NCI-H446 (cell line): Measurements from ENCODE around the gene TTC28.
A peak's percentile ranks its signal among the peaks of the same experiment; 100 is the strongest.
"Not testable (repeated sequence)": the region's sequence is repeated elsewhere in the genome, so short reads cannot be mapped to it uniquely, and the experiment has no call there.

Experiments
- DNase-seq, 2 experiments: peaks; one replicate each; lab custom pipeline; 2025; lab: John Stamatoyannopoulos, UW

The TTC28 gene

DNA sequence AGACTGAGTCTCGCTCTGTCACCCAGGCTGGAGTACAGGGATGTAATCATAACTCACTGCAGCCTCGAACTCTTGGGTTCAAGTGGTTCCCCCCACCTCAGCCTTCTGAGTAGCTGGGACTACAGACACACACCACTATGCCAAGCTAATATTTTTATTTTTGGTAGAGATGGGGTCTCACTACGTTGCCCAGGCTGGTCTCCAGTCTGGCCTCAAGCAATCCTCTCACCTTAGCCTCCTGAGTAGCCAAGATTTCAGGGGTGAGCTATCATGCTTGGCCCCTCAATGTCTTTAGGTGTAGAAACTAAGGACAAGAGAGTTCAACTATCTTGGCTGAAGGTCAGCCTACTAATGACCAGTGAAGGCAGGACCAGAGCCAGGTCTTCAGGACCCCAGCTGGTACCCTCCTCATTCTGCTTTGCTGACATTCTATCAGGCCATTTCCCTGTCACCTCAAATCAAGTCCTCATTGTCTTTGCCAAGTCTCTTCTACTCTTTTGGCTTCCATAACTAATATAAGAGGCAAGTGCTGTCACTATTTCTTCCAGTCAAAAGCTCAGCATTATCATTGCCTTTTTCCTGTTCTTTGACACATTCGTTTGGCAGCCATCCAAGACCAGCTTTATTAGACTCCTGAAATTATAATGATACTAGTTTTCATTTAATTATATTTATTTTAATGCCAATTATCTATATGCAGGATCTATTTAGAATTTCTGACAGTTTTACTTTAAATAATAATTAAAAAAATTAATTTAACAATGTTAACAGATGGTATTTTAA, 496.4 kb downstream of the TTC28 start:
- DNase-seq: peak; percentile 58 to 84

GRCh38 chr22:28180804-28181731, 498.6 kb downstream of the TTC28 start:
- peak in 1 of 2 experiments; percentile 64 for DNase-seq

GRCh38 chr22:28179392-28179791, 500.2 kb downstream of the TTC28 start:
- no peak for DNase-seq

DNA sequence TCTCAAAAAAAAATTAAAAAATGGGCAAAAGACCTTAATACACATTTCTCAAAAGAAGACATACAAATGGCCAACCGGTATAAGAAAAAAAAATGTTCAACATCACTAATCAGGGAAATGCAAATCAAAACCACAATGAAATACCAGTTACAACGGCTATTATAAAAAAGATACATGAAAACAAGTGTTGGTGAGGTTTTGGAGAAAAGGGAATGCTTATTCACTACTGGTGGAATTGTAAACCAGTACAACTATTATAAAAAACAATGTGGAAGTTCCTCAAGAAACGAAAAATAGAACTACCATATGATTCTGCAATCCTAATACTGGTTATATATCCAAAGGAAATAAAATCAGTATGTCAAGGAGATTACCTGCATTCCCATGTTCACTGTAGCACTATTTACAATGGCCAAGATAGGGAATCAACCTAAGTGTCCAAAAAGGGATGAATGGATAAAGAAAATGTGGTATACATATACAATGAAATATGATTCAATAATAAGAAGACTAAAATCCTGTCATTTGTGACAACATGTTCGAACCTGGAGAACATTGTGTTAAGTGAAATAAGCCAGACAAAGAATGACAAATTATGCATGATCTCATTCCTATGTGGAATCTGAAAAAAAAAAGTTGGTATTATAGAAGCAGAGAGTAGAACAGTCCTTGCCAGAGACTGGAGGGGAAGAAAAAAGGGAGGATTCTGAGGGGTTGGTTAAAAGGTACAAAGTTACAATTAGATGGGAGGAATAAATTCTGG, 503.7 kb downstream of the TTC28 start:
- no peak for DNase-seq

DNA sequence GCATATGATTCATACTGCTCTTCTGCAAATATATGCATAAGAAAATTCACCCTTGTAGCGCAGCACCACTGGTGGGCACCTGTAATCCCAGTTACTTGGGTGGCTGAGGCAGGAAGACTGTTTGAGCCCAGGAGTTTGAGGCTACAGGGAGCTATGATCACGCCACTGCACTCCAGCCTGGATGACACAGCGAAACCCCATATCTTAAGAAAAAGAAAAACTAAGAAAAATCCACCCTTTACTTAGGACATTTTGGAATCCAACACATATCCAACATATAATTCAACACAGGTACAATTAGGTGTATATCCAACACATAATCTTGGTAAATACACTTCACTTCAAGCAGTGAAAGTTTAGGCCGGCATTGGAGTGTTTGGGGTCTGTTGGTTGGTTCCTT, 505.1 kb downstream of the TTC28 start:
- no peak for DNase-seq

GRCh38 chr22:28172892-28173670, 506.6 kb downstream of the TTC28 start:
- no peak for DNase-seq

DNA sequence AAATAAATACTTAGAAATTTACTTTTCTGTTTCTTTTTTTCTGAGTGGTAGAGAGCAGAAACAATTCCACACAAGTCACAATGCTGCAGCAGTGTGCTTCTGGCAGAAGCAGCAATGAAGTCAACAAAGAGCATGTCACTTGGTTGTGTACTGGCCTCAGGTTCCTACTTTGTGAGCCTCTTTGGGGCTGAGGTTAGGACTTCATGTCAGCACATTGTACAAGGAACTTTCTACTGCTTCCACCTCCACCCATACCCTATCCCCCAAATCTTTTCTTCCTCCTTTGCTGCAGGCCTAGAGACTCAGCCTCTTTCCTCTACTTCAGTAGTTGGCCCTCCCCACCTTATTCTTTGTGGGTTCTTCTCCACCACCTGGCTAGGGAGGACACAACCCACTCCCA, 507.9 kb downstream of the TTC28 start:
- DNase-seq: no peak

- DNase-seq: peak in 1 of 2 experiments; percentile 66
Observed at GRCh38 chr22:28171115-28171514, 508.5 kb downstream of the TTC28 start.

GRCh38 chr22:28169314-28169713, 510.3 kb downstream of the TTC28 start:
- DNase-seq: not testable (repeated sequence)

- DNase-seq: no peak
Observed at GRCh38 chr22:28155808-28156207, 523.8 kb downstream of the TTC28 start.

GRCh38 chr22:28154861-28155260, 524.8 kb downstream of the TTC28 start:
- no peak for DNase-seq

GRCh38 chr22:28151151-28151816, 528.4 kb downstream of the TTC28 start:
- peak; percentile 34 to 65 for DNase-seq

DNA sequence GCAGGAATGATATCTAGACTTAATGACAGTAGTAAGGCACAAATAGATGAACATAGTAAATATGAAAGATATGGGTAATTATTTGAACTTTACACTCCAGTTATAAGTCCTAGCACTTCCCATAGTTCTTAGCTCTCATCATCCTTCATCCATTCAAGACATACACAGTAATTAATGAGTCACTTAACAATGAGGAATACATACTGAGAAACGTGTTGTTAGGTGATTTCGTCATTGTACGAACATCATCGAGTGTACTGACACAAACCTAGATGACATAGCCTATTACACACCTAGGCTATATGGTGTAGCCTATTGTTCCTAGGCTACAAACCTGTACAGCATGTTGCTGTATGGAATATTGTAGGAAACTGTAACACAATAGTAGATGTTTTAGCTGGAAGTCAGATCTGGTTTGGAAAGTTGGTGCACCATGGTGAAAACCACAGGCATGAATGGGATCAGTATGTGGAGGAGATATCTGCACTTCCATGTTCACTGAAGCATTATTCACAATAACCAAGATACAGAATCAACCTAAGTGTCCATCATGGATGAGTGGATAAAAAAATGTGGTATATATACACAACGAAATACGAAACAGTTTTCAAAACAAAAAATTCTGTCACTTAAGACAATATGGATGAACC, 530.7 kb downstream of the TTC28 start:
- DNase-seq: no peak

DNA sequence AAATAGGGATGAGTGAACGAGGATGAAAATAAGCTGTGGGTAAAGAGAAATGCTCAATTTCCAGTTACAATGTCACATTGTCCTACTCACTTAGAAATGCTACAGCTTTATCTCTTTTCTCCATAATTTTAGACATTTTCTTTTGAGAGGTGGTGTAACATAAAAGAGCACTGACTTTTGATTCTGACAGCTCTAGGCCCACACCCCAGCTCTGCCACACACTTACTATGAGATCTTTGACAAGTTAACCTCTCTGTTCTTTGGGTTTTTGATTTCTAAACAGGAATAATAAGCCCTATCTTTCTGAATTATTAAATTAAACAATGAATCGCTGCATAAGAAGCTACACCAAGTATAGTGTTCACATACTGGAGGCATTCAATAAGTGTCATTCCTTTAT, 532.2 kb downstream of the TTC28 start:
- DNase-seq: no peak

- DNase-seq: peak; percentile 34 to 82
Observed at GRCh38 chr22:28146401-28147314, 533.0 kb downstream of the TTC28 start.

DNA sequence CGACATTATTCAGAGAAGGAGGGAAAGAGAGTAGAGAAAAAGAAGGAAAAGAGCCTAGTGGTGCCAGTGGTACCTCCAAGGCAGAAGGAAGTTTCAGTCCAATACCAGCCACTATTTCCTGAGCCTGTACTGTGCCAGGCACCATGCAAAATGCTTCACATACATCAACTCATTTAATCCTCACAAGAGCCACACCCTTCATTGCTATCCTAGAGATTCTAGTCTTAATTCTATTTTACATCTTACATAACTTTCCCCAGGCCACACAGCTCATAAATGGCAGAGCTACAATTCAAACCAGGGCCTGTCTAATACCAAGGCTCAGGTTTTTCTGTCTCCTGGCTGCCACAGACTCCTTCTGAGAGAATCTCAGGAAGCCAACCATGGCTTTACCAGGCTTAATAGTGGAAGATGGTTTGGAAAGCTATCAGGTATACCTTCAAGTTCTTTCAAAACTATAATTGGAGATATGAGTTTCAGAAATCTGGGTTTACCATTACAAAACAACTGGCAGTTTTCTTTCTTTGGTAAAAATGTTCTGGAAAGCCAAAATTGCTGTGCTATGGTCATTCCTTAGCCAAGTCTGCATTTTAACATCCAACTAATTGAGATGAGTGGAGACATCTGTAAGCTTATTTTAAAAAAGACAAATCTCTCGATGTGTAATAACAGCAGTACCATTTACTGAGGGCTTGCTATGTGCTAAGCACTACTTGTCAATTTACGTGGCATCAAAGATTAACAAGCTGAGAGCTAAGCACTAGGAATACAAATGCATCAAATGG, 535.5 kb downstream of the TTC28 start:
- DNase-seq: no peak

DNA sequence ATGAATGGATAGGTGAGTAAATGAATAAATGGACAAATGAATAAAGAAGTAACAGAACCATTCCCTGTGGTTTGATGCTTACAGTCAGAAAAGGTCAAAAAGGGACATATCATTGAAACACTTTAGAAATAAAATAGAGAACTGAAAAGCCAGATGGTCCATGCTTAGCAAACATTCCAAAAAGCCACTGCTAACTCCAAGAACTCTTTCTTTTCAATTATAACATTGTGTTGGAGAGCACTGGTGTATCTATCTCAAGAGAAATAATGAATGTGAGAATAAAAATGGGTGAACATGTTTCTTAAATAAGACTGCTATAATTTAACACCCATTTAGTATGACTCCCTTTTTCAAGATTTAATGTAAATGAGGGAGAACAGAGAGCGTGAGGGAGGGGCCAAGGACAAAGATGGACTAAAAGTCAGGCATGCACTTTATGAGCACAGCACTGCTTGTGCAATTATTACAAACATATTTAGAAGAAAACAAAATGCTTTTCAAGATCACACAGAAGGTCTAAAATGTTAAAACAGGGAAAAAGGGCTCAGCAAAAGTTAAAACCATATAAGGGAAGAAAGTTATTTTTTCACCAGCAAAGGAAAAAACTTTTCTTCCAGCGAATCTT, 536.3 kb downstream of the TTC28 start:
- no peak for DNase-seq
